Activated naive CD8-positive, alpha-beta T cell (primary cell): ENCODE results near the gene CDH8.

Experiments used
- H3K27ac Mint-ChIP-seq: one replicate; pipeline ENCODE4 v1.8.0; 2021; ENCODE audit warnings: mixed read lengths
- H3K27me3 Mint-ChIP-seq: one replicate; pipeline ENCODE4 v1.8.0; 2021; ENCODE audit warnings: mixed read lengths
- H3K36me3 Mint-ChIP-seq: one replicate; pipeline ENCODE4 v1.8.0; 2021; ENCODE audit warnings: mixed read lengths
- H3K4me1 Mint-ChIP-seq: one replicate; pipeline ENCODE4 v1.8.0; 2021; ENCODE audit warnings: low read depth, mixed read lengths
- H3K4me3 Mint-ChIP-seq: one replicate; pipeline ENCODE4 v1.8.0; 2021; ENCODE audit warnings: mild to moderate bottlenecking, mixed read lengths
- H3K9me3 Mint-ChIP-seq: one replicate; pipeline ENCODE4 v1.8.0; 2021; ENCODE audit warnings: low read depth, mixed read lengths

CDH8 gene

GRCh38 chr16:62038646-62039045, 2.4 kb upstream of the CDH8 start:
- Mint-ChIP-seq H3K27ac (no peak overlapping the region), H3K27me3 (peaks cover 14% of the 10 kb centered on the region), H3K36me3 (no peaks in the 10 kb centered on the region), H3K9me3 (peaks cover 3% of the 10 kb centered on the region), H3K4me1 (no peaks in the 10 kb centered on the region), H3K4me3 (no peak overlapping the region)

- Mint-ChIP-seq H3K27me3 (peaks cover 17% of the 10 kb centered on the region), H3K4me3 (no peak overlapping the region), H3K9me3 (peaks cover 3% of the 10 kb centered on the region), H3K36me3 (no peaks in the 10 kb centered on the region), H3K4me1 (no peaks in the 10 kb centered on the region), H3K27ac (no peak overlapping the region)
These were observed 2.0 kb upstream of the CDH8 start for GRCh38 chr16:62038225-62038624.

DNA sequence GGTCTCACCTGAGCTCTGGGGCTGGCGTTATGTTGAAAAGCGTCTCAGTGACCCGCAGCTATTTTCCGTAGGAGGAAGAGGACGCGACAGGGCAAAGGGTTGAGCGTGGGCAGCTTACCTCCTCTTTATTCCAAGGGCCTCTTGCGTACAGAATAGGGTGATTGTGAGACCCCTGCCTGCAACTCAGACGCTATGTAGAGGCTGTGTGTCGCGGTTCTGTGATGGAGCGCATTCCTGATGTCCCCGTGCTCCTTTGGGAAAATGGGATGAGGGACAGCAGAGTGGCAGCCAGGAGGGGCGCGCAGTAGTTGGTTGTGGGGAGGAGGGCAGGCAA, 531 bp upstream of the CDH8 start:
- H3K36me3 Mint-ChIP-seq, result no peaks in the 10 kb centered on the region
- peaks cover 3% of the 10 kb centered on the region for H3K9me3 Mint-ChIP-seq
- no peak overlapping the region for H3K27ac Mint-ChIP-seq
- no peak overlapping the region for H3K4me3 Mint-ChIP-seq
- peaks cover 17% of the 10 kb centered on the region for H3K27me3 Mint-ChIP-seq
- H3K4me1 Mint-ChIP-seq, result no peaks in the 10 kb centered on the region

DNA sequence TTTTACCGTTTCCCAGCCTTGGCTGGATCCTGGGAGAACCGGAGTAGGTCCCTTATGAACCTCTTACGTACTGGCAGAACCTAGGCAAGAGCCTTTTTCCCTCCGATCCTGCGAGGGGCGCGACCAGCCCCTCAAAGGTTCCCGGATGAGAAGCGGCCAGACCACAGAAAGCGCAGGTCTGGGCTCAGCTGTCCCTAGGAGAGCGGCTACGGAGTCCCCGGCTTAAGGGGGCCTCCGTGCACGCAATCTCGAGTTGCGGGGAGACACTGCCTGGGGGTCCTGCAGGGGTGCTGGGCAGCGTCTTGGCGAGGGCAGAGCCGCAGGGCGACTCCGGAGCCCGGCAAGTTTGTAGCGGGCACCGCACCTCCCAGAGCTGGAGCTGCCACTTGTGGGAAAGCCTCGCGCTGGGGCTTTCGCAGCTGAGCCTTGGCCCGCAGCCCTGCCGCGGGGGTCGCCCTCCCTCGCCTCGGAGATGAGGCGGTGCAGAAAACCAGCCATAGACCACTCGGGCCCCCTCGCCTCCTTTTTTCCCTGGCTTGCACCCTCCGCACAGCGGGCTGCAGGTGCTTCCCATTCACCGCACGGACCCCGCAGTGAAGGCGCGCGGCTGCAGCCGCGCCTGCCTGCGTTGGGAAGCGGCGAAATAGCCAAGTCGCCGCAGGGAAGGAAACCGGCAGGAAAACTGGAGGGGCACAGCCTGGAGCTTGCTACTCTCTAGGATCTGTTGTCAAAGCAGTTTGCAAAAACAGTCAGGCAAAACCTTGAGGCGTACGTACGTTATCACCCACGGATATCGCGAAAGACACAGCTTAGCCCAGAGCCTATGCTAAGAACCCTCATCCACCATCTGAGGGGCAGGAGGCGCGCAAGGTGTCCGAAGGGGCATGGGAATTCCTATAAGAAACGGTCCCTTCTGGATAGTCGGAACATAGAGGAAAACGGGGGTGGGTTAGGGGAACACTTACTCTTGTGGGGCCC, 834 bp downstream of the CDH8 start:
- Mint-ChIP-seq H3K27me3 (peaks cover 17% of the 10 kb centered on the region), H3K4me3 (no peak overlapping the region), H3K27ac (no peak overlapping the region), H3K9me3 (peaks cover 3% of the 10 kb centered on the region), H3K4me1 (no peaks in the 10 kb centered on the region), H3K36me3 (no peaks in the 10 kb centered on the region)

DNA sequence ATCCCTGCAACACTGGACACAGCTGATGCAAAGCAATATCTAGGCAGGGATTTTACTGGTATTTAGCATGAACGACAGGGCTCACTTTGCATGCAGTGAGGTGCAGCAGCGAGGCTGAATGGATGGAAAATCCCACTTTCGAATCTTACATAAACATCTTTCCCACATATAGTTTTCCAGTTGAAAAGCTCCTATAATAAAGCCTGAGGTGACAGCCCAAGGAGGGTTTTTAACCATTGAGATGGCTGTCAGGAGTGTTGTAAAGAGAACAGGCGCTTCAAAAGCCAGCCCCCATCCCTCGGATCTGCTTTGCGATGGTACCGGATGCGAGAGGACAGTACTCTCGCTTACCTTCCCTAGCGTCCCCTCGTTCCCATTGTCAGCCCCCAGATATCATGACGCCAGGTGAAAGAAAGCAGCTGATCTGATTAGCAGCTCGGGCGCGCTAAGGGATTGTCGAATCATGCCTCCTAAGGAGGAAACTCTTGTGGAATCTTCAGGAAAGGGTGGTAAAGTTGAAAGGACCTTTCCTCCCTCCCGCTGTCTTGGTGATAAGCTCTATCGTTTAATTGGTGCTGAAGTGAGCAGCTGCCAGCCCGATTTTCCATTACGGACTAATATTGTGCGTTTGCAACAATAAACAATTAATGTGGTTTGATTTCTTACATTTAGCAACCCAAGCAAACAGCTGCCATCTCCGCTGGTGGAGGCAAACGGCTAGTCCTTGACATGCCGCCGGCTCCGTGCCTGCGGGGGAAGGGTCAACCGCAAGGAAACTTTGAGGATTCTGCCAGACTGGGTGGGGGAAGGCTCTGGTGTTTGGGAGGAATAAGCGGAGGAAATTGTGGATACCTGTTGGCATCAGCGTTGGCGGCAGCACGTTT, 1.8 kb downstream of the CDH8 start:
- Mint-ChIP-seq H3K4me1 (no peaks in the 10 kb centered on the region), H3K9me3 (peaks cover 4% of the 10 kb centered on the region), H3K27ac (no peak overlapping the region)

DNA sequence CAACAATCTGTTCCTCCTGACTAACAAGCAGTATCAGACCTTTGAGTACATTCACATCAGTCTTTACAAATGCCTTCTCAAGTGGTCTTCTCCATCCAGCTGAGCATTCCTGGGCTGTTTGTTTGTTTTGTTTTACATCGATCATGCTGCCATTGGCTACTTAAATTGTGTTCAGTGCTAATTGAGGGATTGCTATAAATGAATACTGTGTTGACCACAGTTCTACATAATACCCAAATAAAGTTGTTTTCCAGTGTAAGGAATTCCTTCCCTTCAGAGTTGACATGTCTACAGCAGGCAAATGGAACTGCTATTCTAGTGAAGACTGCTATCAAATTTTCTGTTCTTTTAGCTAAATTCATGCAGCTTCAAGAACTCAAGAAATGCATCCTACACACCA, 3.2 kb downstream of the CDH8 start:
- Mint-ChIP-seq H3K27me3 (peaks cover 17% of the 10 kb centered on the region), H3K27ac (no peak overlapping the region), H3K36me3 (no peaks in the 10 kb centered on the region), H3K4me3 (no peak overlapping the region), H3K4me1 (no peaks in the 10 kb centered on the region), H3K9me3 (peaks cover 7% of the 10 kb centered on the region)

More for the DNA sequence above, 1.8 kb downstream of the CDH8 start:
- no peak overlapping the region for H3K4me3 Mint-ChIP-seq
- H3K27me3 Mint-ChIP-seq, result peaks cover 17% of the 10 kb centered on the region
- no peaks in the 10 kb centered on the region for H3K36me3 Mint-ChIP-seq

- no peak overlapping the region for H3K4me3 Mint-ChIP-seq
- H3K27ac Mint-ChIP-seq, result no peak overlapping the region
- H3K4me1 Mint-ChIP-seq, result no peaks in the 10 kb centered on the region
- peaks cover 9% of the 10 kb centered on the region for H3K9me3 Mint-ChIP-seq
- H3K27me3 Mint-ChIP-seq, result peaks cover 12% of the 10 kb centered on the region
- H3K36me3 Mint-ChIP-seq, result no peaks in the 10 kb centered on the region
These were observed 6.3 kb downstream of the CDH8 start for GRCh38 chr16:62029947-62030346.

DNA sequence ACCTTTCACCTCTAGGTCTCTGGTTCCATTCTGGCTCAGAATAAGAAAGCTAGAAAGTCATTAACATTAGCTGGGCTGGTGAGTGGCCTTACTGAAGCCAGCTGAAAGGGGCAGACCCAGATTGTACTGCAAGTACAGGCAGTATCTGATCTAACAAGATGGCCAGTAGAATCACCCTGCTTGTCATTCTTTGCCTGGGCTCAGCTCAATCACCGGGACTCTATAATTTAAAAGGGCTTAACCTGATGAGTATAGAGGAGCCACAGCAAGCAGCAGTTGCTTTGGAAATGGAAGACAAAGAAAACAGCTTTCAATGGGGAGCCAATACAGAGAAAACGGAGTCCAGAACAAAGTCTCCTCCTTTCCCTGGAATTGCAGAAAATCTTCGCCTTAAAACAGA, 13.6 kb downstream of the CDH8 start:
- H3K4me3 Mint-ChIP-seq, result no peak overlapping the region

DNA sequence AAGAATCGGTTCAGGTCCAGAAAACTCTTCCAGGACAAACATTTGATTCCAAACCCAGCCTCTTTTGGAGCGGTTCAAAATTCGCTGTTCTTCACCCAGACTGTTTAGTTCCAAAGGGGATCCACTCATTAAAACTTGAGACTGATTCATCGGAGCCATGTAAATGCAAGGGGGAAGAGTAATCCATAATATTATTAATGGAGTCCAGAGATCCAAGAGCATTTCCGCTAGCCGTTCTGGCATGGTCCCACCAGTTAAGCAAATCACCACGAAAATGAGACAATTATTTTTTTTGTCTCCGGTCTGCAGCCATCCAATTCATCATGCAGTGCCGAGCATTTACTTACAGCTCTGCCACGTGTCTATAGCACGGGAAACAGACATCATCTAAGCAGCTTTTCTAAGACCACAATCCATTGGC, 15.1 kb downstream of the CDH8 start:
- Mint-ChIP-seq H3K9me3 (peaks cover 12% of the 10 kb centered on the region), H3K4me1 (no peaks in the 10 kb centered on the region), H3K27me3 (no peaks in the 10 kb centered on the region), H3K4me3 (no peak overlapping the region), H3K27ac (no peak overlapping the region), H3K36me3 (no peaks in the 10 kb centered on the region)

More for the DNA sequence above, 13.6 kb downstream of the CDH8 start:
- no peaks in the 10 kb centered on the region for H3K4me1 Mint-ChIP-seq
- H3K27me3 Mint-ChIP-seq, result no peaks in the 10 kb centered on the region
- peaks cover 12% of the 10 kb centered on the region for H3K9me3 Mint-ChIP-seq
- H3K36me3 Mint-ChIP-seq, result no peaks in the 10 kb centered on the region
- H3K27ac Mint-ChIP-seq, result no peak overlapping the region

DNA sequence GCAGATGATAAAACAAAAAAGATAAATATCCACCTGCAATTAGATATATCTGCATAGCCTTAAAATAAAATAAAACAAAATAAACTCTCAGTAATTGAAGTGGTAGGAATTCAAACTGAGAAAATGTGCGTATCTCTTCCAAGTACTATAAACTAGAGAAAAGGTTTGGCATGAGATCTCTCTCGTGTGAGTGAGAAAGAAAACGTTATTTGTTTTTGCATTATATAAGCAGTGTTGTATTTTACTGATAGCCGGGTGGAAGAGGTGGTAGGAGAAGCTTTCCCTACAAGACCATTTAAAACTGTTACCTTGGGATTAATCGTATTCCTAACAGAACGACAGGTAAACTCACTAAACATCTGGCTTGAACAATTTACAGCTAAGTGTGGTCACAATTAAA, 15.6 kb downstream of the CDH8 start:
- no peak overlapping the region for H3K27ac Mint-ChIP-seq
- no peak overlapping the region for H3K4me3 Mint-ChIP-seq
- H3K36me3 Mint-ChIP-seq, result no peaks in the 10 kb centered on the region
- H3K4me1 Mint-ChIP-seq, result no peaks in the 10 kb centered on the region
- no peaks in the 10 kb centered on the region for H3K27me3 Mint-ChIP-seq
- peaks cover 12% of the 10 kb centered on the region for H3K9me3 Mint-ChIP-seq

DNA sequence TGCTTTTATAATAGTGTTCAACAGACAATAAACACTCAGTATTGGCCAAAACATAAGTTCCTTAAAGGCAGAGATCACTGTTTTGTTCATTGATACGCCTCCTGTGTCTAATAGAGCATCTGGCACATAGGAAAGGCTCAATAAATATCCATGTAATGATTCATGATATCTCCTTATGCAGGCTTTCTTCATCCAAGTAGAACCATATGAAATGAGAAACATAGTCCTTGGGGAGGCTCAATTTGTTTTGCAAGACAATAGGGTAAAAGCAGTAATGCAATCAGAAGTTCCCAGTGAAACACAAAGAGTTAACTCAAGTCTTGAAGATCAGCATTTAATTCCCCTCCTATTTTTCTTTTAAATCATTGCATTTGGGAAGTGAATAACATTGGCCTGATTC, 16.4 kb downstream of the CDH8 start:
- Mint-ChIP-seq H3K36me3 (no peaks in the 10 kb centered on the region), H3K27me3 (no peaks in the 10 kb centered on the region), H3K9me3 (peaks cover 6% of the 10 kb centered on the region)

GRCh38 chr16:62018301-62019060, 17.8 kb downstream of the CDH8 start:
- Mint-ChIP-seq H3K4me1 (no peaks in the 10 kb centered on the region), H3K36me3 (no peaks in the 10 kb centered on the region), H3K27me3 (no peaks in the 10 kb centered on the region)

More for the DNA sequence above, 16.4 kb downstream of the CDH8 start:
- H3K27ac Mint-ChIP-seq, result no peak overlapping the region
- no peaks in the 10 kb centered on the region for H3K4me1 Mint-ChIP-seq
- no peak overlapping the region for H3K4me3 Mint-ChIP-seq

DNA sequence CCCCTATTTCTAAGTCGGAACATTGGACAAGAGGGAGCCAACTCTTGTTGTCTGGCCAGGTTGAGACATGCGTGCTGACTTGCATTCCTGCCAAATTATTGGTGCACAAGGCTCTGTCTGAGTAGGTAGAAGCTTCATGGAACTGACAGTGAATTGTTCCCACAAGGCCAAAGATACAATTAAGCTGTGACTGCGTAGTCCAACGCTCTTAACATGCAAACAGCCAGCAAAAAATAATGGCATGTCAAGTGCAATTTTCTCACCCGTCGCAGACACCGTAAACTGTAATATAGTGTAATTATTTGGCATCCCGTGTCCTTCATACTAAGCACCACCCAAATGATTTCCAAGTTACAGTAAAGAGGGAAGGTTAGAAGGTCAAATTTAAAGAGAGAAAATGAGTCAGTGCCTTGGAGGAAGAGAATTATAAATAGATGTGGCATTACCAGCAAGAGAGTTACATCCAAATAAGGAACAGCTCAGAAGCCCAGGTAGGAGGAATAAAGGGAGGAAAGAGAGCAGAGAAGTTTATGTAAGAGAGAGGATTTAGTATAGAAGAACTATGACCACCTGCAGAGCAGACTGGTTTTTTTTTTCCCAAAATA, 21.8 kb downstream of the CDH8 start:
- Mint-ChIP-seq H3K27ac (no peak overlapping the region), H3K27me3 (no peaks in the 10 kb centered on the region)

More at GRCh38 chr16:62018301-62019060, 17.8 kb downstream of the CDH8 start:
- peaks cover 7% of the 10 kb centered on the region for H3K9me3 Mint-ChIP-seq
- H3K4me3 Mint-ChIP-seq, result no peak overlapping the region
- no peak overlapping the region for H3K27ac Mint-ChIP-seq

GRCh38 chr16:62010186-62010585, 26.1 kb downstream of the CDH8 start:
- no peaks in the 10 kb centered on the region for H3K27me3 Mint-ChIP-seq
- H3K4me3 Mint-ChIP-seq, result no peak overlapping the region
- no peak overlapping the region for H3K27ac Mint-ChIP-seq
- H3K9me3 Mint-ChIP-seq, result peaks cover 7% of the 10 kb centered on the region
- no peaks in the 10 kb centered on the region for H3K36me3 Mint-ChIP-seq
- no peaks in the 10 kb centered on the region for H3K4me1 Mint-ChIP-seq

More for the DNA sequence above, 21.8 kb downstream of the CDH8 start:
- H3K9me3 Mint-ChIP-seq, result peaks cover 10% of the 10 kb centered on the region
- no peaks in the 10 kb centered on the region for H3K4me1 Mint-ChIP-seq
- no peaks in the 10 kb centered on the region for H3K36me3 Mint-ChIP-seq
- H3K4me3 Mint-ChIP-seq, result no peak overlapping the region
